Ovary (tissue), 9 donors: ENCODE data around the gene TRIM61. TPM values are rescaled to one million over a fixed set of nuclear protein-coding genes. Genes with fewer than 3 reads are reported as not detected.
"Not testable (repeated sequence)": the region's sequence is repeated elsewhere in the genome, so short reads cannot be mapped to it uniquely, and the experiment has no call there.

Experiments used
- DNase-seq, 5 donors: peaks; one replicate each; pipeline ENCODE4 v3.0.0-alpha.2; 2019 to 2020
- H3K27ac ChIP-seq, 2 donors: fragments of 200-600 bp; one replicate each; pipeline versions ENCODE4 v1.5.1 to v1.8.0; 2019 to 2022
- H3K27me3 ChIP-seq: fragments of 200-600 bp; one replicate; pipeline ENCODE4 v1.8.0; 2022
- H3K36me3 ChIP-seq: fragments of 200-600 bp; sonication (generic); one replicate; pipeline ENCODE4 v1.5.1; 2019
- H3K4me1 ChIP-seq: one replicate; pipeline ENCODE4 v1.8.1; 2013; ENCODE audit warnings: mild to moderate bottlenecking, moderate library complexity; ENCODE audit not compliant: insufficient read depth
- H3K4me3 ChIP-seq: fragments of 200-600 bp; sonication (generic); one replicate; pipeline ENCODE4 v1.5.1; 2017
- H3K9me3 ChIP-seq, 2 donors: fragments of 200-600 bp in 1 of 2; sonication (generic) in 1 of 2; one replicate each; pipeline versions ENCODE4 v1.5.1 to v1.8.1; 2013 to 2019; ENCODE audit warnings: mild to moderate bottlenecking in 1 of 2, moderate library complexity in 1 of 2
- CTCF ChIP-seq, 3 donors: fragments of 450-650 bp in 2 of 3; fragments of 200-600 bp in 1 of 3; IDR thresholded peaks; one replicate each; pipeline versions ENCODE4 v1.5.1 to v1.8.0; 2016 to 2022; ENCODE audit warnings: antibody characterized with exemption in 3 of 3, mild to moderate bottlenecking in 1 of 3
- EP300 ChIP-seq: sonication (generic); formaldehyde crosslinking; IDR thresholded peaks from one replicate; pipeline ENCODE4 v1.6.1; 2017; ENCODE audit warnings: antibody characterized with exemption
- POLR2A ChIP-seq: fragments of 450-650 bp; IDR thresholded peaks from one replicate; pipeline ENCODE4 v1.6.1; 2017; ENCODE audit warnings: antibody characterized with exemption, mild to moderate bottlenecking, moderate library complexity
- WGBS, 3 donors: extraction: QIAGEN DNeasy Blood & Tissue Kit in 1 of 3; methylation state at CpG; one replicate each; pipeline versions ENCODE4 v1.1.5 to v1.1.7; 2013 to 2017; 5-methylcytosine and 5-hydroxymethylcytosine counted together
- intact Hi-C, 4 donors: fragments of 100-400 bp; cut with DNase I; formaldehyde crosslinking; loops; one replicate each; pipeline versions ENCODE4 v1.11.0 to v1.15.1; 2022 to 2023
- polyA plus RNA-seq, 2 donors: library from polyadenylated mRNA; stranded (reverse); fragments of 200-250 nt in 1 of 2; fragments of 350-450 nt in 1 of 2; fragmentation: Illumina TruSeq in 1 of 2; extraction: RNeasy Lipid Tissue Mini Kit (QIAGEN cat#74804) in 1 of 2; gene quantifications; one replicate each; pipeline ENCODE4 v1.2.3, GENCODE V29; 2013 to 2014
- total RNA-seq, 7 donors: library from RNA; depleted of rRNA in 2 of 7; stranded (reverse); fragments of >200 nt in 2 of 7; fragmentation: NEBNext Ultra II Directional in 3 of 7; extraction: Animal tissue kit (Norgen Biotek cat#: 25700) in 3 of 7; gene quantifications; one replicate each; pipeline versions ENCODE4 v1.1.0 to v1.2.4, GENCODE V29; 2016 to 2023
- donor health status: DM: no; HTN: no; CAD: no; lungs with moderate emphysema.
- donor health status: DM: no; HTN: no; CAD: no.
- donor health status: Bipolar disorder and iron deficiency.
- donor health status: DM: yes; HTN: yes; CAD: no.
- donor health status: DM: no; HTN: no; CAD: no.
- donor health status: DM: yes; HTN: yes; CAD: no.

The TRIM61 gene
- total and polyA plus RNA-seq, 9 donors, result 0.36 to 3.4 (median 1.8) TPM

DNA sequence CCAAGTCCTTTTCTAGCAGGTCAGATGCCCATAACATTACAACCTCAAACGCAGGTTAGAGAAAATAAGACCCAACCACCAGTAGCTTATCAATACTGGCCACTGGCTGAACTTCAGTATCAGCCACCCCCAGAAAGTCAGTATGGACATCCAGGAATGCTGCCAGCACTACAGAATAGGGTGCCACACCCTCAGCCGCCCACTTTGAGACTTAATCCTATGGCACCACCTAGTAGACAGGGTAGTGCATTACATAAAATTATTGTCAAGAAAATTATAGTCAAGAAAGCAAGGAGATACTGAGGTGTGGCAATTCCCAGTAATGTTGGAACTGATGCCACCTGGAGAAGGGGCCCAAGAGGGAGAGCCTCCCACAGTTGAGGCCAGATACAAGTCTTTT, 19.9 kb upstream of the TRIM61 start:
- H3K9me3 ChIP-seq, result no peaks in the 10 kb centered on the region
- 76 to 90% (median 87%) methylated on average over 2 of the region's 2 CpGs for WGBS, 3 donors
- H3K36me3 ChIP-seq, result no peaks in the 10 kb centered on the region
- H3K4me3 ChIP-seq, result no peak overlapping the region
- no peak for DNase-seq
- H3K27ac ChIP-seq, result no peak overlapping the region
- intact Hi-C loops, result no loop called here
- TF ChIP-seq EP300 (no peak), CTCF (IDR thresholded peaks at IDR 0.05) (no peak), POLR2A (no peak)
- H3K4me1 ChIP-seq, result no peaks in the 10 kb centered on the region
- no peaks in the 10 kb centered on the region for H3K27me3 ChIP-seq

DNA sequence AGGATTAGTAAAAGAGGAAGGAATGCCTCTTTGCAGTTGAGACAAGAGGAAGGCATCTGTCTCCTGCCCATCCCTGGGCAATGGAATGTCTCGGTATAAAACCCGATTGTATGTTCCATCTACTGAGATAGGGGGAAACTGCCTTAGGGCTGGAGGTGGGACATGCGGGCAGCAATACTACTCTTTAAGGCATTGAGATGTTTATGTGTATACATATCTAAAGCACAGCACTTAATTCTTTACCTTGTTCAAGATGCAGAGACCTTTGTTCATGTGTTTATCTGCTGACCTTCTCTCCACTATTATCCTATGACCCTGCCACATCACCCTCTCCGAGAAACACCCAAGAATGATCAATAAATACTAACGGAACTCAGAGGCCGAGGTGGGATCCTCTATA, 18.7 kb upstream of the TRIM61 start:
- H3K9me3 ChIP-seq, H3K27ac ChIP-seq, H3K27me3 ChIP-seq, H3K4me3 ChIP-seq, H3K36me3 ChIP-seq, H3K4me1 ChIP-seq, intact Hi-C loops, DNase-seq: not testable (repeated sequence)
- 83 to 89% (median 89%) methylated on average over 6 of the region's 6 CpGs for WGBS, 3 donors

GRCh38 chr4:164990786-164991185, 13.3 kb upstream of the TRIM61 start:
- H3K27me3 ChIP-seq, intact Hi-C loops, H3K4me3 ChIP-seq, DNase-seq, H3K4me1 ChIP-seq, H3K9me3 ChIP-seq, H3K27ac ChIP-seq, H3K36me3 ChIP-seq: not testable (repeated sequence)
- 80 to 82% (median 81%) methylated on average over 10 of the region's 10 CpGs for WGBS, 3 donors

DNA sequence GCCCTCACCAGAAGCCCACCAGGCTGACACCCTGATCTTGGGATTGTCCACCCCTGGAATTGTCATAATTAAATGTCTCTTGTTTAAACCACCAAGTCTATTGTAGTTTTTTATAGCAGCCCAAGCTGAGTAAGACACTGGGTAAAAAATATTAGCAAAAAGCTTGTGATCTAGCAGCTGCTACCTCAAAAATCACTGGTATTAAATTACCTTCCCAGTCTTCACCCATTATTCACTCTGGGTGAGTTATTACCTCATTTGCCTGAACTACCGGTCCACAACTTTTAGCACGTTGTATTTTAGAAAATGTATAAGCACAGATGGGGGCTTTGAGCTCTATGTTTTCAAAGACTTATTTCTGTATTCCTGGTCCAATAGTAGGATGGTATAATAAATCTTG, 12.0 kb upstream of the TRIM61 start:
- Histone ChIP-seq H3K9me3 (no peaks in the 10 kb centered on the region), H3K36me3 (no peaks in the 10 kb centered on the region), H3K4me1 (no peaks in the 10 kb centered on the region), H3K27me3 (no peaks in the 10 kb centered on the region), H3K27ac (no peak overlapping the region), H3K4me3 (no peak overlapping the region)
- intact Hi-C loops, result no loop called here
- TF ChIP-seq EP300, result no peak
- no peak for TF ChIP-seq CTCF (IDR thresholded peaks at IDR 0.05)
- TF ChIP-seq POLR2A, result no peak
- WGBS, 3 donors, result 25 to 38% (median 26%) methylated on average over 2 of the region's 2 CpGs
- DNase-seq, result no peak

GRCh38 chr4:164971929-164972328, 5.5 kb downstream of the TRIM61 start:
- 93 to 98% (median 95%) methylated on average over 2 of the region's 2 CpGs for WGBS, 3 donors
- H3K27me3 ChIP-seq, H3K27ac ChIP-seq, intact Hi-C loops, H3K9me3 ChIP-seq, H3K4me3 ChIP-seq, DNase-seq, H3K4me1 ChIP-seq, H3K36me3 ChIP-seq: not testable (repeated sequence)

DNA sequence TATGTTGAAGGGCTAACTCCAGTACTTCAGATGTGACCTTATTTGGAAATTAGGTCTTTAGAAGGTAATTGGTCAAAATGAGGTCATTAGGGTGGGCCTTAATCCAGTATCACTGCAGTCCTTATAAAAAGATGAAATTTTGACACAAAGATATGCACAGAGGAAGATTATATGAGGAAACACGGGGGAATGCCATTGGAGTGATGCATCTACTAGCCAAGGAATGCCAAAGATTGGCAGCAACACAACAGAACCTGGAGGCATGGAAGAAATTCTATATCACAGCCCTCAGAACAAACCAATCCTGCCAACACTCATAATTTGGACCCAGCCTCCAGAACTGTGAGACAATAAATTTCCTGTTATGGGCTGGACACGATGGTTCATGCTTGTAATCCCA, 17.6 kb downstream of the TRIM61 start:
- Histone ChIP-seq H3K27me3 (no peaks in the 10 kb centered on the region), H3K4me1 (no peaks in the 10 kb centered on the region), H3K27ac (no peak overlapping the region), H3K9me3 (no peaks in the 10 kb centered on the region), H3K4me3 (no peak overlapping the region), H3K36me3 (no peaks in the 10 kb centered on the region)
- WGBS, 3 donors, result 81 to 91% (median 90%) methylated on average over 2 of the region's 2 CpGs
- DNase-seq, result no peak
- intact Hi-C loops, result no loop called here
- no peak for TF ChIP-seq CTCF (IDR thresholded peaks at IDR 0.05)
- TF ChIP-seq EP300, result no peak
- no peak for TF ChIP-seq POLR2A

DNA sequence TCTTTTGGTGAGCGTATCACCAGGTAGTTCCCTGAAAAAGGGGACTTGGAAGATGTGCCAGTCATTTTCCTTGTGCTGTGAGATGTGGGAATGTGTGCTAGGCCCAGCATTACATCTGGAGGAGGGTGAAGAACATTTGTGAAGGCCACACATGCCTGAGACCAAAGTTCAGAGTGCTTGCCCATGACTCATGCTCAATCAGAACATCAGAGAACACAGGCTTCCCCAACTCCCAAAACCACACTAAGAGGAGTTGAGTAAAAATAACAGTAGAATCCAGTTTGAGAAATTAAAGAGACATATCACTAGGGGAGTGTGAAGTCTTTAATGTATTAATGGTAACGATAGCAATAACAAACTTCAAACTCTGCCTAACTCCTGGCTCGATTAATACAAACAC, 18.0 kb downstream of the TRIM61 start:
- 48 to 81% (median 60%) methylated on average over 2 to 3 of the region's 3 CpGs for WGBS, 3 donors
- H3K9me3 ChIP-seq, intact Hi-C loops, H3K36me3 ChIP-seq, DNase-seq, H3K4me3 ChIP-seq, H3K27ac ChIP-seq, H3K27me3 ChIP-seq, H3K4me1 ChIP-seq: not testable (repeated sequence)
